Liver (tissue), 9 donors: ENCODE measurements around the gene SNAI3. TPM values are rescaled to one million over a fixed set of nuclear protein-coding genes. Genes with fewer than 3 reads are reported as not detected.

Source experiments
- DNase-seq: peaks from one replicate; pipeline ENCODE4 v3.0.0-alpha.2; 2017; ENCODE audit warnings: low spot score
- H3K27ac ChIP-seq, 2 donors: one replicate each; pipeline ENCODE4 v1.7.0; 2013; ENCODE audit warnings: inconsistent platforms in 2 of 2, low read length in 2 of 2, control low read depth in 1 of 2, low read depth in 1 of 2, mild to moderate bottlenecking in 1 of 2
- H3K27me3 ChIP-seq, 4 donors: one replicate each; pipeline versions ENCODE4 v1.6.1 to v1.7.0; 2013; ENCODE audit warnings: low read length in 3 of 4, inconsistent platforms in 1 of 4, mild to moderate bottlenecking in 1 of 4, moderate library complexity in 1 of 4; ENCODE audit not compliant: control insufficient read depth in 4 of 4, insufficient read depth in 4 of 4
- H3K36me3 ChIP-seq, 4 donors: one replicate each; pipeline versions ENCODE4 v1.6.1 to v1.7.0; 2013; ENCODE audit warnings: low read length in 3 of 4, mild to moderate bottlenecking in 3 of 4, low read depth in 1 of 4, moderate library complexity in 1 of 4; ENCODE audit not compliant: control insufficient read depth in 4 of 4, insufficient read depth in 3 of 4
- H3K4me1 ChIP-seq, 4 donors: one replicate each; pipeline versions ENCODE4 v1.6.1 to v1.7.0; 2013; ENCODE audit warnings: low read length in 3 of 4, mild to moderate bottlenecking in 3 of 4, moderate library complexity in 1 of 4; ENCODE audit not compliant: control insufficient read depth in 4 of 4, insufficient read depth in 4 of 4
- H3K4me3 ChIP-seq, 3 donors: one replicate each; pipeline versions ENCODE4 v1.6.1 to v1.7.0; 2013; ENCODE audit warnings: low read length in 3 of 3, control low read depth in 1 of 3, low read depth in 1 of 3, mild to moderate bottlenecking in 1 of 3
- H3K9ac ChIP-seq, 2 donors: one replicate each; pipeline ENCODE4 v1.7.0; 2013; ENCODE audit warnings: low read length in 2 of 2, mild to moderate bottlenecking in 2 of 2, moderate library complexity in 2 of 2, control low read depth in 1 of 2, low read depth in 1 of 2
- H3K9me3 ChIP-seq, 4 donors: one replicate each; pipeline versions ENCODE4 v1.6.1 to v1.7.0; 2013; ENCODE audit warnings: low read length in 3 of 4; ENCODE audit not compliant: control insufficient read depth in 4 of 4
- EGR1 ChIP-seq, 2 donors: IDR thresholded peaks; 2 replicates each; pipeline ENCODE4 v1.6.1; 2016 to 2018; ENCODE audit warnings: antibody characterized with exemption in 2 of 2, low read depth in 2 of 2
- FOXA2 ChIP-seq: IDR thresholded peaks from 2 replicates; pipeline ENCODE4 v1.6.1; 2016; ENCODE audit warnings: antibody characterized with exemption
- GABPA ChIP-seq, 2 donors: IDR thresholded peaks in 1 of 2; conservative IDR thresholded peaks in 1 of 2; 2 replicates each; pipeline ENCODE4 v1.6.1; 2016; ENCODE audit warnings: antibody characterized with exemption in 2 of 2, mild to moderate bottlenecking in 1 of 2, moderate library complexity in 1 of 2
- HNF4A ChIP-seq, 2 donors: conservative IDR thresholded peaks; 2 replicates each; pipeline ENCODE4 v1.6.1; 2016; ENCODE audit warnings: antibody characterized with exemption in 2 of 2, mild to moderate bottlenecking in 2 of 2
- NR2F2 ChIP-seq: IDR thresholded peaks from 2 replicates; pipeline ENCODE4 v1.6.1; 2016; ENCODE audit warnings: antibody characterized with exemption
- RAD21 ChIP-seq, 2 donors: IDR thresholded peaks; 2 replicates each; pipeline ENCODE4 v1.6.1; 2016; ENCODE audit warnings: antibody characterized with exemption in 2 of 2, mild to moderate bottlenecking in 2 of 2
- RXRA ChIP-seq, 2 donors: IDR thresholded peaks; 2 replicates each; pipeline ENCODE4 v1.6.1; 2017 to 2018; ENCODE audit warnings: antibody characterized with exemption in 2 of 2, mild to moderate bottlenecking in 1 of 2
- SP1 ChIP-seq: IDR thresholded peaks from 2 replicates; pipeline ENCODE4 v1.6.1; 2018; ENCODE audit warnings: antibody characterized with exemption, mild to moderate bottlenecking
- TAF1 ChIP-seq: conservative IDR thresholded peaks from 2 replicates; pipeline ENCODE4 v1.6.1; 2016; ENCODE audit warnings: antibody characterized with exemption, mild to moderate bottlenecking
- YY1 ChIP-seq: IDR thresholded peaks from 2 replicates; pipeline ENCODE4 v1.6.1; 2016; ENCODE audit warnings: antibody characterized with exemption, mild to moderate bottlenecking
- WGBS: extraction: QIAGEN DNeasy Blood & Tissue Kit; methylation state at CpG from one replicate; pipeline ENCODE4 v1.1.7; 2013; 5-methylcytosine and 5-hydroxymethylcytosine counted together
- polyA plus RNA-seq, 2 donors: library from polyadenylated mRNA; stranded (reverse) in 1 of 2; unstranded in 1 of 2; fragments of 200-250 nt in 1 of 2; fragments of >200 nt in 1 of 2; fragmentation: Nextera tagmentation in 1 of 2; extraction: Ambion mirVana in 1 of 2; gene quantifications; one replicate each; pipeline versions ENCODE4 v1.2.1 to v1.2.3, GENCODE V29; 2013 to 2015
- total RNA-seq, 2 donors: library from RNA; depleted of rRNA; stranded (reverse); fragments of >200 nt; gene quantifications; one replicate each; pipeline ENCODE4 v1.2.3, GENCODE V29; 2014
- TF ChIP-seq, protein P1 (sequence below): IDR thresholded peaks from 2 replicates; pipeline ENCODE4 v1.6.1; 2016; ENCODE audit warnings: antibody characterized with exemption, mild to moderate bottlenecking
- TF ChIP-seq, protein P2 (sequence below): IDR thresholded peaks from 2 replicates; pipeline ENCODE4 v1.6.1; 2016; ENCODE audit warnings: antibody characterized with exemption
- TF ChIP-seq, protein P3 (sequence below): IDR thresholded peaks from 2 replicates; pipeline ENCODE4 v1.6.1; 2016; ENCODE audit warnings: antibody characterized with exemption
- TF ChIP-seq, protein P4 (sequence below): fragments of 150-350 bp; IDR thresholded peaks from 2 replicates; pipeline ENCODE4 v1.5.1; 2017; ENCODE audit warnings: improper control_type of control experiment, low read depth, low read length; ENCODE audit not compliant: missing input control
- TF ChIP-seq, protein P5 (sequence below): IDR thresholded peaks from 2 replicates; pipeline ENCODE4 v1.6.1; 2016; ENCODE audit warnings: antibody characterized with exemption
- donor health status: healthy.
- donor health status: healthy.
- donor health status: healthy.
- donor health status: healthy.
- donor health status: healthy.

The SNAI3 gene
- total and polyA plus RNA-seq, 4 donors = 0.05 to 0.48 (median 0.20) TPM

DNA sequence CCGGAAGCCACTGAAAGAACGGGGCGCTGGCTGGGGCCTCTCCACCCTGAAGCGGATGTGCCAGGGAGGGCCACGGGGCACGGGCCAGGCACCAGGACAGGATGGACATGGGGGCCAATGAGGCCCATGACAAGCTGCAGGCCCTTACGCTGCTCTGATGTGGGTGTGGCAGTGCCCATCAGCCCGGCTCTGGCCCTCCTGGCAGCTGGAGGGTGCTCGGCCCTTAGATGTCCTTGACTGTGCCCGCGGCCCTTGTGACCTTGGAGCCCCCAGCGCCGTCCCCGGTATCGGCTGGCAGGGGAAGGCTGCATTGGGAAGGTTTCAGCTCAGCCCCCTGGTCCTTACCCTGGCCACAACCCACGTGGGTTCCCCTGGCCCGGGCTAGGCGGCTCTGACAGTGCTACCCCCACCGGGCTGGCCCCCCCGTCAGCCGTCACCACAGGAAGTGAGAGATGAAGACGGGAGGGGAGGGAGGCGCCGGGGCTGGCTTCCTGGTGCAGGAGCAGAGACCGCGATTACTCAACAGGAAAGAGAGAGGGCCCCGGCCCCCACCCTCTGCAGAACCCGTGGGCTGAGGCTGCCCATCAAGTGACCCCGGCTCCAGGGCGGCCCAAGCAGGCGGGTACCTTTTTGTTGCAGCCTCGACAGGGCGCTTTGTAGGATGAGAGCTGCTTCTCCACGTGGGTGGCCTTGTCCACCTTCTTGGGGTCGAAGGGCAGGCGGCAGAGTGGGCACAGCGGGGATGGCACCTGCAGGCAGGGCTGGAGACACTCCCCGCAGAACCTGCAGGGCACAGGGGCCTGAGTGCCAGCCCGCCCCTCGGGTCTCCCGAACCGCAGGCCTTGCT, 14.6 kb upstream of the SNAI3 start:
- no peak for TF ChIP-seq TAF1
- TF ChIP-seq RAD21 (IDR thresholded peaks at IDR 0.05) = peak in 1 of 2 donors; percentile 19
- TF ChIP-seq HNF4A (conservative IDR thresholded peaks at IDR 0.05) = no peak
- peak in 1 of 2 donors; percentile 70 for TF ChIP-seq GABPA (IDR thresholded peaks at IDR 0.05 in 1 of 2, conservative IDR thresholded peaks at IDR 0.05 in 1 of 2)
- TF ChIP-seq NR2F2 = peak; percentile 50
- TF ChIP-seq, protein P1, sequence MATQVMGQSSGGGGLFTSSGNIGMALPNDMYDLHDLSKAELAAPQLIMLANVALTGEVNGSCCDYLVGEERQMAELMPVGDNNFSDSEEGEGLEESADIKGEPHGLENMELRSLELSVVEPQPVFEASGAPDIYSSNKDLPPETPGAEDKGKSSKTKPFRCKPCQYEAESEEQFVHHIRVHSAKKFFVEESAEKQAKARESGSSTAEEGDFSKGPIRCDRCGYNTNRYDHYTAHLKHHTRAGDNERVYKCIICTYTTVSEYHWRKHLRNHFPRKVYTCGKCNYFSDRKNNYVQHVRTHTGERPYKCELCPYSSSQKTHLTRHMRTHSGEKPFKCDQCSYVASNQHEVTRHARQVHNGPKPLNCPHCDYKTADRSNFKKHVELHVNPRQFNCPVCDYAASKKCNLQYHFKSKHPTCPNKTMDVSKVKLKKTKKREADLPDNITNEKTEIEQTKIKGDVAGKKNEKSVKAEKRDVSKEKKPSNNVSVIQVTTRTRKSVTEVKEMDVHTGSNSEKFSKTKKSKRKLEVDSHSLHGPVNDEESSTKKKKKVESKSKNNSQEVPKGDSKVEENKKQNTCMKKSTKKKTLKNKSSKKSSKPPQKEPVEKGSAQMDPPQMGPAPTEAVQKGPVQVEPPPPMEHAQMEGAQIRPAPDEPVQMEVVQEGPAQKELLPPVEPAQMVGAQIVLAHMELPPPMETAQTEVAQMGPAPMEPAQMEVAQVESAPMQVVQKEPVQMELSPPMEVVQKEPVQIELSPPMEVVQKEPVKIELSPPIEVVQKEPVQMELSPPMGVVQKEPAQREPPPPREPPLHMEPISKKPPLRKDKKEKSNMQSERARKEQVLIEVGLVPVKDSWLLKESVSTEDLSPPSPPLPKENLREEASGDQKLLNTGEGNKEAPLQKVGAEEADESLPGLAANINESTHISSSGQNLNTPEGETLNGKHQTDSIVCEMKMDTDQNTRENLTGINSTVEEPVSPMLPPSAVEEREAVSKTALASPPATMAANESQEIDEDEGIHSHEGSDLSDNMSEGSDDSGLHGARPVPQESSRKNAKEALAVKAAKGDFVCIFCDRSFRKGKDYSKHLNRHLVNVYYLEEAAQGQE = no peak
- no peak for TF ChIP-seq YY1
- TF ChIP-seq, protein P2, sequence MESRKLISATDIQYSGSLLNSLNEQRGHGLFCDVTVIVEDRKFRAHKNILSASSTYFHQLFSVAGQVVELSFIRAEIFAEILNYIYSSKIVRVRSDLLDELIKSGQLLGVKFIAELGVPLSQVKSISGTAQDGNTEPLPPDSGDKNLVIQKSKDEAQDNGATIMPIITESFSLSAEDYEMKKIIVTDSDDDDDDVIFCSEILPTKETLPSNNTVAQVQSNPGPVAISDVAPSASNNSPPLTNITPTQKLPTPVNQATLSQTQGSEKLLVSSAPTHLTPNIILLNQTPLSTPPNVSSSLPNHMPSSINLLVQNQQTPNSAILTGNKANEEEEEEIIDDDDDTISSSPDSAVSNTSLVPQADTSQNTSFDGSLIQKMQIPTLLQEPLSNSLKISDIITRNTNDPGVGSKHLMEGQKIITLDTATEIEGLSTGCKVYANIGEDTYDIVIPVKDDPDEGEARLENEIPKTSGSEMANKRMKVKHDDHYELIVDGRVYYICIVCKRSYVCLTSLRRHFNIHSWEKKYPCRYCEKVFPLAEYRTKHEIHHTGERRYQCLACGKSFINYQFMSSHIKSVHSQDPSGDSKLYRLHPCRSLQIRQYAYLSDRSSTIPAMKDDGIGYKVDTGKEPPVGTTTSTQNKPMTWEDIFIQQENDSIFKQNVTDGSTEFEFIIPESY = no peak
- TF ChIP-seq, protein P3, sequence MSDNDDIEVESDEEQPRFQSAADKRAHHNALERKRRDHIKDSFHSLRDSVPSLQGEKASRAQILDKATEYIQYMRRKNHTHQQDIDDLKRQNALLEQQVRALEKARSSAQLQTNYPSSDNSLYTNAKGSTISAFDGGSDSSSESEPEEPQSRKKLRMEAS = no peak
- no peak for TF ChIP-seq EGR1 (IDR thresholded peaks at IDR 0.05; ENCODE audit: low read depth in 2 of 2)
- TF ChIP-seq, protein P4, sequence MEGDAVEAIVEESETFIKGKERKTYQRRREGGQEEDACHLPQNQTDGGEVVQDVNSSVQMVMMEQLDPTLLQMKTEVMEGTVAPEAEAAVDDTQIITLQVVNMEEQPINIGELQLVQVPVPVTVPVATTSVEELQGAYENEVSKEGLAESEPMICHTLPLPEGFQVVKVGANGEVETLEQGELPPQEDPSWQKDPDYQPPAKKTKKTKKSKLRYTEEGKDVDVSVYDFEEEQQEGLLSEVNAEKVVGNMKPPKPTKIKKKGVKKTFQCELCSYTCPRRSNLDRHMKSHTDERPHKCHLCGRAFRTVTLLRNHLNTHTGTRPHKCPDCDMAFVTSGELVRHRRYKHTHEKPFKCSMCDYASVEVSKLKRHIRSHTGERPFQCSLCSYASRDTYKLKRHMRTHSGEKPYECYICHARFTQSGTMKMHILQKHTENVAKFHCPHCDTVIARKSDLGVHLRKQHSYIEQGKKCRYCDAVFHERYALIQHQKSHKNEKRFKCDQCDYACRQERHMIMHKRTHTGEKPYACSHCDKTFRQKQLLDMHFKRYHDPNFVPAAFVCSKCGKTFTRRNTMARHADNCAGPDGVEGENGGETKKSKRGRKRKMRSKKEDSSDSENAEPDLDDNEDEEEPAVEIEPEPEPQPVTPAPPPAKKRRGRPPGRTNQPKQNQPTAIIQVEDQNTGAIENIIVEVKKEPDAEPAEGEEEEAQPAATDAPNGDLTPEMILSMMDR = no peak
- TF ChIP-seq, protein P5, sequence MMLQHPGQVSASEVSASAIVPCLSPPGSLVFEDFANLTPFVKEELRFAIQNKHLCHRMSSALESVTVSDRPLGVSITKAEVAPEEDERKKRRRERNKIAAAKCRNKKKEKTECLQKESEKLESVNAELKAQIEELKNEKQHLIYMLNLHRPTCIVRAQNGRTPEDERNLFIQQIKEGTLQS = no peak
- TF ChIP-seq SP1 = peak; percentile 27
- TF ChIP-seq RXRA (IDR thresholded peaks at IDR 0.05) = no peak
- no peak for TF ChIP-seq FOXA2
- H3K9ac ChIP-seq = peak overlapping the region in 1 of 2 donors; percentile 32
- peak; percentile 61 for DNase-seq
- H3K4me3 ChIP-seq = no peak overlapping the region
- WGBS = 64% methylated on average over 42 of the region's 42 CpGs
- no peaks in the 10 kb centered on the region for H3K27me3 ChIP-seq
- H3K9me3 ChIP-seq = no peaks in the 10 kb centered on the region
- H3K4me1 ChIP-seq = peaks cover 3 to 30% (median 12%) of the 10 kb centered on the region in 4 donors
- peaks cover 2 to 15% (median 6%) of the 10 kb centered on the region in 4 donors for H3K36me3 ChIP-seq
- peak overlapping the region; percentile 81 to 84 for H3K27ac ChIP-seq
